ENCODE results near the gene RBM15.

RBM15 gene

DNA sequence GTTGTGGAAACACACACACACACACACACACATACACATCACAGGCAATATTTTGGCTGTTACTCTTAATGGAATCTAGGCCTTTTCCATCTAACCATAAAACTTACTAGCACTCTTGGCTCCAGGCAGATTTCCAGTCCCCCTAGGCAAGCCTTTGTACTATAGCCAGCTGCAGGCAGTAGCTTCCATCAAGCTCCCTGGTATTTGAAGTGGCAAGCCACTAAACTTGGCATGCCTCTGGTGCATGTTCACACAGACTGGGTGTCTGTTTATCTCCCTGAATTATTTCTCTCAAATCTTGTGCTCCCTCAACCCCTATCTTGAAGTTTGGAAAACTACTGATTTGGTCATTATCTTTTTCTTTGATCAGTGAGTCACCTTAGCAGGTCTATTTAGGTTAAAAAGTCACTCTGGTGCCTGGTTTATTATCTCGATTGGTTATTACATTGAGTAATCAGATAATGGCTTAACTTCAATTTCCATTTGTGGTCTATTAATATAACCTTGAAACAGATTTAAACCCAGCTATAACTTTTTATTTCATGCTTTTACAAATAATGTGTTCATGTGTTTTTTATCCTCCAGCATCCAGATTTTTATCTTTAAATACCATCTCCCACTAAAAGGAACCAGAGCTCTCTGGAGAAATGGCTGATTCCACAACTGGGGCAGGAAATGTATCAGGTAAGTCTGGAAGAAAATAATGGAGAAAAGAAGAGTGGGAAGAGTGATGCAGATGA lies 2.7 kb upstream of the RBM15 start:
- no peaks in the 10 kb centered on the region for H3K27me3 Mint-ChIP-seq
- no peaks in the 10 kb centered on the region for H3K9me3 Mint-ChIP-seq
- ATAC-seq (replicated peaks), result no peak
- H3K27ac Mint-ChIP-seq, result peak overlapping the region; percentile 57
- peaks cover 20% of the 10 kb centered on the region in 2 donors for H3K4me1 Mint-ChIP-seq
- H3K4me3 Mint-ChIP-seq, result peak overlapping the region; percentile 3 to 66
- H3K36me3 Mint-ChIP-seq, result peaks cover 10 to 16% of the 10 kb centered on the region in 2 donors
- DNase-seq, result no peak

- peaks cover 18 to 26% of the 10 kb centered on the region in 2 donors for H3K36me3 Mint-ChIP-seq
- no peaks in the 10 kb centered on the region for H3K27me3 Mint-ChIP-seq
- peak; percentile 46 for DNase-seq
- ATAC-seq (replicated peaks), result peak; percentile 7 to 8
- no peak overlapping the region for H3K4me3 Mint-ChIP-seq
- no peak overlapping the region for H3K27ac Mint-ChIP-seq
- H3K9me3 Mint-ChIP-seq, result no peaks in the 10 kb centered on the region
- H3K4me1 Mint-ChIP-seq, result peaks cover 23 to 25% of the 10 kb centered on the region in 2 donors
These were observed 1.4 kb upstream of the RBM15 start for GRCh38 chr1:110337704-110338308.

DNA sequence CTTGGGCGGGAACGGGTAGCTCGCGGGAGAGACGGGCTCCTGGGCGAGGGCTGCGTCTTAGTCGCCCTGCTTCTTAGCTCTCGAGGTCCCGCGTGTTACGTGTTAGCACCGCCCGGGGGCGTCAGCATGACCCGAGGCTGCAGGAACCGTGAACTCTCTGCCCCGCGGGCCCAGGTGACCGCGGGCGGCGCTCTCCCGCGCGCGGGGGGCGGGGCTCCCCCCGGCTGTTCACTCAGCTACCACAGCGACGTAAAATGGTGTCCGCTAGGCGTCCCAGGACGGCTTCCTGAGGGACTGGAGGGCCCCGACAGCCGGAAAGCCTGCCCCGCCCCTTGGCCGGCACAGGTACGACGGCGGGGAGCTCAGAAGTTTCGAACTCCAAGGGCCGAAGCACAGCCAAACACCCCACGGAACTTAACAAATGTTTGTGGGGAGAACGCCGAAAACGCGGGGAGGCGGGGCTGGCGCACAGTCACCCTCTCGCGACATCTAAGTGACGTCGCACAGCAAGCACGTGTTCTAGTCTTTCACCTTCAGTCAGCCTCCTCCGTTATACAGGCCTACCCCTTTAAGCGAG lies 780 bp upstream of the RBM15 start:
- Mint-ChIP-seq H3K4me1 (peaks cover 27 to 29% of the 10 kb centered on the region in 2 donors), H3K9me3 (no peaks in the 10 kb centered on the region), H3K27me3 (no peaks in the 10 kb centered on the region), H3K4me3 (no peak overlapping the region), H3K27ac (no peak overlapping the region), H3K36me3 (peaks cover 19 to 29% of the 10 kb centered on the region in 2 donors)
- DNase-seq, result peak; percentile 92
- peak; percentile 77 to 82 for ATAC-seq (replicated peaks)

DNA sequence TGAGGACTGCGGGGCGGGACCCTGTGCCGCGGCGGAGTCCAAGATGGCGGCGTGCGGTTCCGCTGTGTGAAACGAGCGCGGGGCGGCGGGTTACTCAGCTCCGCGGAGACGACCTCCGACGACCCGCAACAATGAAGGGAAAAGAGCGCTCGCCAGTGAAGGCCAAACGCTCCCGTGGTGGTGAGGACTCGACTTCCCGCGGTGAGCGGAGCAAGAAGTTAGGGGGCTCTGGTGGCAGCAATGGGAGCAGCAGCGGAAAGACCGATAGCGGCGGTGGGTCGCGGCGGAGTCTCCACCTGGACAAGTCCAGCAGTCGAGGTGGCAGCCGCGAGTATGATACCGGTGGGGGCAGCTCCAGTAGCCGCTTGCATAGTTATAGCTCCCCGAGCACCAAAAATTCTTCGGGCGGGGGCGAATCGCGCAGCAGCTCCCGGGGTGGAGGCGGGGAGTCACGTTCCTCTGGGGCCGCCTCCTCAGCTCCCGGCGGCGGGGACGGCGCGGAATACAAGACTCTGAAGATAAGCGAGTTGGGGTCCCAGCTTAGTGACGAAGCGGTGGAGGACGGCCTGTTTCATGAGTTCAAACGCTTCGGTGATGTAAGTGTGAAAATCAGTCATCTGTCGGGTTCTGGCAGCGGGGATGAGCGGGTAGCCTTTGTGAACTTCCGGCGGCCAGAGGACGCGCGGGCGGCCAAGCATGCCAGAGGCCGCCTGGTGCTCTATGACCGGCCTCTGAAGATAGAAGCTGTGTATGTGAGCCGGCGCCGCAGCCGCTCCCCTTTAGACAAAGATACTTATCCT lies 430 bp downstream of the RBM15 start:
- ATAC-seq (replicated peaks) (no peak), DNase-seq (peak; percentile 43)
- H3K27me3 Mint-ChIP-seq, result no peaks in the 10 kb centered on the region

DNA sequence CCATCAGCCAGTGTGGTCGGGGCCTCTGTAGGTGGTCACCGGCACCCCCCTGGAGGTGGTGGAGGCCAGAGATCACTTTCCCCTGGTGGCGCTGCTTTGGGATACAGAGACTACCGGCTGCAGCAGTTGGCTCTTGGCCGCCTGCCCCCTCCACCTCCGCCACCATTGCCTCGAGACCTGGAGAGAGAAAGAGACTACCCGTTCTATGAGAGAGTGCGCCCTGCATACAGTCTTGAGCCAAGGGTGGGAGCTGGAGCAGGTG lies 961 bp downstream of the RBM15 start:
- DNase-seq (no peak), ATAC-seq (replicated peaks) (no peak)
- Mint-ChIP-seq H3K9me3 (no peaks in the 10 kb centered on the region), H3K4me1 (peaks cover 35 to 41% of the 10 kb centered on the region in 2 donors), H3K4me3 (no peak overlapping the region), H3K27me3 (no peaks in the 10 kb centered on the region), H3K27ac (no peak overlapping the region), H3K36me3 (peaks cover 21 to 40% of the 10 kb centered on the region in 2 donors)

More for the DNA sequence above, 430 bp downstream of the RBM15 start:
- peaks cover 21 to 40% of the 10 kb centered on the region in 2 donors for H3K36me3 Mint-ChIP-seq
- peaks cover 35 to 40% of the 10 kb centered on the region in 2 donors for H3K4me1 Mint-ChIP-seq
- no peak overlapping the region for H3K27ac Mint-ChIP-seq
- H3K9me3 Mint-ChIP-seq, result no peaks in the 10 kb centered on the region
- no peak overlapping the region for H3K4me3 Mint-ChIP-seq

- no peak overlapping the region for H3K4me3 Mint-ChIP-seq
- DNase-seq (no peak), ATAC-seq (replicated peaks) (no peak)
- no peaks in the 10 kb centered on the region for H3K27me3 Mint-ChIP-seq
- H3K9me3 Mint-ChIP-seq, result no peaks in the 10 kb centered on the region
- peaks cover 27 to 48% of the 10 kb centered on the region in 2 donors for H3K36me3 Mint-ChIP-seq
- H3K27ac Mint-ChIP-seq, result no peak overlapping the region
- H3K4me1 Mint-ChIP-seq, result peaks cover 36 to 53% of the 10 kb centered on the region in 2 donors
These were observed 2.1 kb downstream of the RBM15 start for GRCh38 chr1:110341146-110341871.

DNA sequence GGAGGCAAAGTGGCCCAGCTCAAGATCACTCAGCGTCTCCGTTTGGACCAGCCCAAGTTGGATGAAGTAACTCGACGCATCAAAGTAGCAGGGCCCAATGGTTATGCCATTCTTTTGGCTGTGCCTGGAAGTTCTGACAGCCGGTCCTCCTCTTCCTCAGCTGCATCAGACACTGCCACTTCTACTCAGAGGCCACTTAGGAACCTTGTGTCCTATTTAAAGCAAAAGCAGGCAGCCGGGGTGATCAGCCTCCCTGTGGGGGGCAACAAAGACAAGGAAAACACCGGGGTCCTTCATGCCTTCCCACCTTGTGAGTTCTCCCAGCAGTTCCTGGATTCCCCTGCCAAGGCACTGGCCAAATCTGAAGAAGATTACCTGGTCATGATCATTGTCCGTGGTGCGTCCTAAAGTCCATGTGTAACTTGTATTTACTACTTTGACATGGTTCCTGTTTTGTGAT lies 2.7 kb downstream of the RBM15 start:
- H3K4me1 Mint-ChIP-seq, result peaks cover 34 to 53% of the 10 kb centered on the region in 2 donors
- no peaks in the 10 kb centered on the region for H3K9me3 Mint-ChIP-seq
- H3K27me3 Mint-ChIP-seq, result no peaks in the 10 kb centered on the region
- peaks cover 27 to 52% of the 10 kb centered on the region in 2 donors for H3K36me3 Mint-ChIP-seq
- DNase-seq (no peak), ATAC-seq (replicated peaks) (no peak)
- no peak overlapping the region for H3K27ac Mint-ChIP-seq
- no peak overlapping the region for H3K4me3 Mint-ChIP-seq

DNA sequence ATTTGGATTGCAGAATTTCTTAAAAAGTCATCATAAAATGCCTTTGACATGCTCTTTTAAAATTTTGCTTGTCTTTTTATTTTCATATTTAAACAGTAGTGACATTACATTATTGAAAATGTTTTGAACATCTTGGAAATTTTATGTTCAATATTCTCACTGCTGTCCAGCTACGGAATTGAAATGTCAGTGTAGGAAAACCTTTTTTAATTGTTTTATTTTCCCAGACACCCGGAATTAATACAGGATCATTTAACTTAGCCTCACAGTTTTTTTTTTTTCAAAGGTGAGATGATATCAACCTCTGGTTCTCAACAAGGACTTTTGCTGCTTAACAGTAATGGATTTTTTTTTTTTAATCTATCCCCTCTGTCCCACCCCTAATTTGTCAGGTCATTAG lies 4.1 kb downstream of the RBM15 start:
- Mint-ChIP-seq H3K9me3 (no peaks in the 10 kb centered on the region), H3K36me3 (peaks cover 34 to 62% of the 10 kb centered on the region in 2 donors), H3K27me3 (no peaks in the 10 kb centered on the region), H3K27ac (peak overlapping the region; percentile 42), H3K4me1 (peaks cover 42 to 65% of the 10 kb centered on the region in 2 donors), H3K4me3 (peak overlapping the region; percentile 62 to 66)
- DNase-seq (no peak), ATAC-seq (replicated peaks) (no peak)

- Mint-ChIP-seq H3K27ac (peak overlapping the region; percentile 85), H3K4me3 (peak overlapping the region; percentile 62 to 68), H3K4me1 (peaks cover 44 to 74% of the 10 kb centered on the region in 2 donors), H3K9me3 (no peaks in the 10 kb centered on the region), H3K27me3 (no peaks in the 10 kb centered on the region), H3K36me3 (peaks cover 34 to 65% of the 10 kb centered on the region in 2 donors)
- DNase-seq (no peak), ATAC-seq (replicated peaks) (no peak)
These were observed 5.0 kb downstream of the RBM15 start for GRCh38 chr1:110344152-110344551.

GRCh38 chr1:110345480-110345879 lies 6.3 kb downstream of the RBM15 start:
- Mint-ChIP-seq H3K27ac (peak overlapping the region; percentile 32), H3K4me1 (peaks cover 41 to 78% of the 10 kb centered on the region in 2 donors)

GRCh38 chr1:110346690-110347089 lies 7.5 kb downstream of the RBM15 start:
- Mint-ChIP-seq H3K4me3 (no peak overlapping the region), H3K27ac (peak overlapping the region; percentile 20), H3K36me3 (peaks cover 27 to 51% of the 10 kb centered on the region in 2 donors)

More at GRCh38 chr1:110345480-110345879, 6.3 kb downstream of the RBM15 start:
- Mint-ChIP-seq H3K27me3 (no peaks in the 10 kb centered on the region), H3K36me3 (peaks cover 29 to 63% of the 10 kb centered on the region in 2 donors), H3K4me3 (peak overlapping the region in 1 of 2 donors; percentile 17), H3K9me3 (no peaks in the 10 kb centered on the region)
- ATAC-seq (replicated peaks), result no peak
- no peak for DNase-seq

GRCh38 chr1:110347182-110347893 lies 8.2 kb downstream of the RBM15 start:
- no peak overlapping the region for H3K4me3 Mint-ChIP-seq
- peaks cover 22 to 46% of the 10 kb centered on the region in 2 donors for H3K36me3 Mint-ChIP-seq
- ATAC-seq (replicated peaks), result no peak
- H3K27ac Mint-ChIP-seq, result no peak overlapping the region
- peaks cover 34 to 80% of the 10 kb centered on the region in 2 donors for H3K4me1 Mint-ChIP-seq
- H3K9me3 Mint-ChIP-seq, result no peaks in the 10 kb centered on the region
- DNase-seq, result no peak
- H3K27me3 Mint-ChIP-seq, result no peaks in the 10 kb centered on the region

More at GRCh38 chr1:110346690-110347089, 7.5 kb downstream of the RBM15 start:
- peaks cover 38 to 80% of the 10 kb centered on the region in 2 donors for H3K4me1 Mint-ChIP-seq
- DNase-seq (no peak), ATAC-seq (replicated peaks) (no peak)
- no peaks in the 10 kb centered on the region for H3K9me3 Mint-ChIP-seq
- no peaks in the 10 kb centered on the region for H3K27me3 Mint-ChIP-seq

DNA sequence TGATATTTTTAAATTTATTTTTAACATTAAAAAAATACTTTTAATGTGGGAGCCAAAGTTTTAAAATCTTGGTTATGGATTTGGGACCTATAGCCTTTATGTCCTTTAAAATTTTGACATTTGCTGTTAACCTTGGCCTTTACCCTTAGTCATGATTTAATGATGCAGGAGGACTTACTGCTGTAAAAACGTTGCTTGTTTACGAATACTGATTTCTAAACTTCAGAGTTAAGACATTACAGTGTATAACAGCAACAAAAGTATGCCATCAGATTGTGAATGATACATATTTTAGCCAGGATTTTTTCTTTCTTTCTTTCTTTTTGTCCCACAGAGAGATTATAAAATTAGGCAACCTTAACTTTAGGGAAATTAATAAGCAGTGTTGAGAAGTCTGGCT lies 8.9 kb downstream of the RBM15 start:
- H3K36me3 Mint-ChIP-seq, result peaks cover 19 to 42% of the 10 kb centered on the region in 2 donors
- H3K4me1 Mint-ChIP-seq, result peaks cover 32 to 75% of the 10 kb centered on the region in 2 donors
- ATAC-seq (replicated peaks), result no peak
- peak overlapping the region in 1 of 2 donors; percentile 35 for H3K4me3 Mint-ChIP-seq
- no peak for DNase-seq
- no peak overlapping the region for H3K27ac Mint-ChIP-seq
- no peaks in the 10 kb centered on the region for H3K9me3 Mint-ChIP-seq
- H3K27me3 Mint-ChIP-seq, result no peaks in the 10 kb centered on the region

Measured in stimulated activated naive B cell treated with anti-CD40 and anti-IgM and Interleukin-4, amounts not matched to agents 10 μg/mL and 1 μg/mL and 100 μg/mL, for 72 hours (primary cell).